Right lobe of liver (tissue), 4 donors: Measurements from ENCODE around the gene TMEM11.

Experiments
- CTCF ChIP-seq, 4 donors: fragments of 200-600 bp in 3 of 4; fragments of 450-650 bp in 1 of 4; IDR thresholded peaks; one replicate each; pipeline versions ENCODE4 v1.5.1 to v1.8.0; 2016 to 2022; ENCODE audit warnings: antibody characterized with exemption in 4 of 4, mild to moderate bottlenecking in 2 of 4
- POLR2A ChIP-seq: fragments of 450-650 bp; IDR thresholded peaks from one replicate; pipeline ENCODE4 v1.6.1; 2017; ENCODE audit warnings: antibody characterized with exemption, mild to moderate bottlenecking
- donor health status: DM: no; HTN: no; CAD: no.
- donor health status: DM: no; HTN: no; CAD: no.
- donor health status: DM: no; HTN: yes; CAD: no.

- TF ChIP-seq POLR2A (no peak), CTCF (IDR thresholded peaks at IDR 0.05) (no peak)
These were observed 2.0 kb downstream of the TMEM11 start for GRCh38 chr17:21211825-21212479.
